CD4-positive, alpha-beta T cell treated with Interleukin-6 for 4 hours (primary cell): ENCODE data around the gene VAV2.

Experiments used
- DNase-seq: peaks from one replicate; pipeline ENCODE4 v3.0.0-alpha.2; 2020; ENCODE audit warnings: mixed read lengths

VAV2 gene

GRCh38 chr9:133979921-133980863 lies 11.9 kb downstream of the VAV2 start:
- no peak for DNase-seq

DNA sequence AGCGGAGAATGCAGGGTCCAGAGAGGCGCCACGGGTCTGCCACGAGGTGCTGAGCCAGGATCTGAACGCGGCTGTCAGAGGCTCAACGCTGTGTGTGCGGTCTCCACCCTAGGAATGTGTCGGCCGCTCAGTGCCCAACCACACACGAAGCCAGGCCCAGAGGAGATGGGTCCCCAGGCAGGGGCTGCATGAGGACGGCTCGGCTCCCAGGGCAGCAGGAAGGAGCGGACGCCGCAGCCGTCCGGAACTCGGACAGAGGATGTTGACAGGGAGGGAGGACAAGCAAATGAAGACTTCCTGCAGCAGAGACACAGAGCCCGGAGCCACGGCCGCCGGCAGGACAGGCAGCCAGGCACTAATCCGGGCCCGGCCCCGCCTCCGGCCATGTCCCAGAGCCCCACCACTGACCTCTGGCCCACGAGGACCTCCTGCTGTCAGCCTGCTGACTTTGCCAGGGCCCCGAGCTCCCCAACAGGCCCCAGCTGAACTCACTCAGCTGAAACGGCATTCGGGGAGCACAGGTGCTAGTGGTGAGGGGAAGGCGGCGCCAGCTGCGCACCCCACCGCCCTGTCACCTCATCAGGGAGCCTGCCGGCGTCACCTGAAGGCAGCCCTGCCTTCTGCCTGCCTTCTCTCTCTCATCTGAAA lies 12.7 kb downstream of the VAV2 start:
- no peak for DNase-seq

GRCh38 chr9:133978899-133979272 lies 13.2 kb downstream of the VAV2 start:
- no peak for DNase-seq

- no peak for DNase-seq
Measured at GRCh38 chr9:133978226-133978898, 13.8 kb downstream of the VAV2 start.

GRCh38 chr9:133977421-133978201 lies 14.5 kb downstream of the VAV2 start:
- no peak for DNase-seq

GRCh38 chr9:133976887-133977286 lies 15.2 kb downstream of the VAV2 start:
- DNase-seq = no peak

DNA sequence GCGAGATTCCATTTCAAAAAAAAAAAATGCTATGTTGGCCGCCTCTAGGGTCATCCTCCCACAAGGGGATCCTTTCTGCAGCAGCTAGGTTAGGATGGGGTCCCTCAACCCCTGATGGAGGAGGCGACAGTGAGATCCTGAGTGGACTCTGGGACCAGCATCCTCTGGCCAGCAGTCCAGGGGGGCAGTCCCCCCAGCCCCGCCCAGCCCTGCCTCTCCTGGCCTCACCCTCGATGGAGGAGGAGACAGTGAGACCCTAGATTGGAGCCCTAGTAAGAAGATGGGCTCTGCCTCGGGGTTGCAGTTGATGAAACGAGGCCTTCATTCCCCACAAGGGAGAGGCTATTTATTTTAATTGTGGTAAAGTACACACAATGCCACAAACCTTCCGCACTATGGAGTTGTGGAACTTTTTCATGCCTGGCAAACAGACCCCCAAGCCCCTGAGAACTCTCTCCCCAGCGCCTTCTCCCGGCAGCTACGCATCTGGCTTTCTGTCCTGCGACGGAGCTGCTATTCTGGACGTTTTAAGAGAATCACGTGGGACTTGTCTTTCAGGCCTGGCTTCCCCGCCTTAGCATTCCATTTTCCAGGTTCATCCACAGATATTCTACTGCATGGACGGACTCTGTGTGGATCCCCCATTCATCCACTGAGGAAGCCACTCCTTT lies 15.8 kb downstream of the VAV2 start:
- no peak for DNase-seq

GRCh38 chr9:133975511-133975910 lies 16.6 kb downstream of the VAV2 start:
- no peak for DNase-seq

GRCh38 chr9:133974631-133975341 lies 17.3 kb downstream of the VAV2 start:
- DNase-seq = no peak

DNA sequence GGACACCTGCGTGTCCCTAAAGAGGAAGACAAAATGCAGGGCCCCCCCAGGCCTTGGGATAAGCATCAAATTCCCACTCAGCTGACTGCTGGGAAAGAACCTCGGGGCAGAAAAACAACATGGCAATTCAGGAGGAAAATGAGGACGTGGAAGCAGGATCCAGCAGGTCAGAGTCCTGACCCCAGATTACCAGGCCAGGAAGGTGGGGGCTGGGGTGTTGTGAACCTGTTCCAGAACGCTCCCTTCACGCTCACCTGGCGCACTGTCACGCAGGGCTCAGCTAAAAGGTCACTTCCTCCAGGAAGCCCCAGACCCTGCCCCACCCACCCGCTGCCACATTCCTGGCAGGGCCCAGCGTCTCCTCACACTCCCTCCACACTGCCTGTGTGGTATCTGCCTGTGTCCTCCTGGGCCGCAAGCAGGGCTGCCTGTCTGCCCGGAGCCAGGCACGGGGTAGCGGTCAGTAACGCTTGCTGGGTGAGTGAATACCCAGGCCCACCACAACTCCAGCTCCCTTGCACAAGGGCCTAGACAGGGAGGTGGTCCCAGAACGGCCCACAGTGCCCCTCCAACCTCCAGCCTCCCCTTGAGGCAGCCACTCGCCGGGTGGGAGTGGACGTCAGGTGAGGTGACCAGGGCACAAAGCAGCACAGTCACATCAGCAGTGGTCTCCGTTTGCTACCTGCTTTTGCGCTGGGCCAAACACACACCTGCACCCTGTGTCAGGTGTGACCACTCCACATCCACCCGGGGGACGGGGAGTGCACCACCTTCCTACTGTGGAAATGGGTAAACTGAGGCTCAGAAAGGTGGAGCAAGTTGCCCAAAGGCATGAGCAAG lies 18.1 kb downstream of the VAV2 start:
- DNase-seq = no peak

GRCh38 chr9:133973111-133973790 lies 18.9 kb downstream of the VAV2 start:
- DNase-seq = no peak

GRCh38 chr9:133971981-133972941 lies 19.9 kb downstream of the VAV2 start:
- DNase-seq = no peak

DNA sequence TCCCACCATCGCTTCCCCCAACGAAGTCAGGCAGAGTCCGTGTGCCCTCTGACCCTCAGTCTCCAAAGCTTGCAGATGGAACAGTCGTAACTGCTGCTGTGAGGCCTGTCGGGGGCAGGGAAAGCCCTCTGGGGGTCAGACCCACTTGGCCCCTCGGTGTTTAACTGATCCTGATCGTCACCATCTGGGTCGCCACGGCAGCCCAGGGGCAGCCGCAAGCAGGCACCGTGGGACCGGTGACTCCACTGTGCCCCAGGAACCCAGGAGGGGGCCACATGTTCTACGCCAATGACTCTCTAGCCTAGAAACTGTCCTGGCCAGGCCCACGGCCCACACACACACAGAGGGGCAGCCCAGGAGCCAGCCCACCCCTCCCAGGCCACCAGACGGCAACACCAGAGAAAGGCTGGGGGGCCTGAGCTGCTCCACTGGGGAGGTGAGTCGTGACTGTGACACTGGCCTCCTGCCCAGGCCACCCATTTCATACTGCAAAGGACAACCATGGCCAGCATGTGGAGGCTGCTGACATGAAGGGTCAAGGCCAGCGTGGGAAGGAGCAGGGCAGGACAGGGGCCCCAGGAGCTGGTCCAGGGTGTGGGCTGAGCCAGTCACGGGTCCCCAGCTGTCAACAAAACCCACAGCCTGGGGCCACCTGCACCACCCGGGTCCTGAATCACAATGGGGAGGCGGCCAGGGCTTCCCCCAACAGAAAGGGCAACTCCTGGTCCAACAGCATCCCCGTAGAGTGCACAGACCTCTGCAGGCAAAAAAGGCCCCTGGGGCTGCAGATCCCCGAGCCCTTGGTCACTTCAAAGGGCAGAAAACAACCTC lies 20.8 kb downstream of the VAV2 start:
- DNase-seq = no peak

DNA sequence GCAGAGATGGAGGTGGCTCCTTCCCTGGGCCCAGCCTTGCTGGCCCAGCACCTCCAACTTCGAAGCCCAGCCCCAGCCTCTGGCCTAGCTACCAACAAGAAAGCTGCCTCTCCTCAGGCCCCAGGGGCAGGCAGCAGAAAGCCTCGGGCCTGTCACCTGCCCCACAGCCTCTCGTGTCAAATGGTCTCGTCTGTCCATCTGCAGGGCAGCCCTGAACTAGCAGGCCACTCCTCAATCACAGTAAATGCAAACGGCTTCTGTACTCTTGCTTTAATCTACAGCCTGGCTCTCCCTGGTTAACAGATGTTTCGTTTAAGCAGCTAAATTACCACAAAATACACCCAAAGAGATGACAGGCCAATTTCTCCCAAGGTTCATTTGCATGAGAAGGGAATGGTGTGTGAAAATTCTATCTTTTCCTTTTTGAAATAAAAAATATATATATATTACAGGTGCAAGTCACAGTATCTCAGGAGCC lies 21.5 kb downstream of the VAV2 start:
- no peak for DNase-seq

DNA sequence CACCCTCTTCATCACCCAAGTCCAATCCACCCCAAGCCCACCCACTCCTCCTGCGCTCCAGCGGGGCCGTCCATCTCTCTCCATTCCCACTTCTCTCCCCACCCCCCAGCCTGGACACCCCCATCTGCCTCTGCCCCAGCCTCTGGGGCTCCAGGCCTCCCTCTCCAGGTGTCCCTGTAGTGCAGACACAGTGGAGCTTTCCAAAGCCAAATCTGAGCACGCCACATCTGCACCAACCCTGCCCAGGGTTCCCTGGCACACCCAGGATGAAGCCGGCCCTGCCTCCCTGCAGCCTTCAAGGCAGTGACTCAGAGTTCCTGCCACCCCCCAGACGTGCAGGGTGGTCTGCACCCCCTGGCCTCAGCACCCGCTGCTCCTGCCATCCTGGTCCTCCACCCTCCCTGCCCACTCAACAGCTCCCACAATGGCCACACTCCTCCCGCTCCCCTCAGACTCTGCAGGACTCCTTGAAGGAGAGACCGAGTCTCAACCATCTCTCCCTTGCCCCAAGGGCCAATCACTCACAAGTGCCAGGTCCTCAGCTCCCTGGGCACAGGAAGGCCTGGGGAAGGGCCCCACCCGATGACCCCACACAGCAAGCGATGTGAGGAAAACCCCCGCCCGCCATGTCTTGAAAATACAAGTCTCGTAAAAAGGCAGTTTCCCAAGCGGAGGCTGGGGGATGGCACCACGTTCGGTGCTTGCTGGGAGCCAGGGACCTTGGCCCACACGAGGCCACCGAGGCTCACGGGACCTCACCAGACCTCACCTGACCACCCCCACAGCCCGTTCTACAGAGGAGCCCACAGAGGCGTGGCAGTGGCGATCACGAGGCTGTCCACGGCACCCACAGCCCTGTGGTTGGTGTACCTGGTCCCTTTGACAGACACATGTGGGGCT lies 22.2 kb downstream of the VAV2 start:
- no peak for DNase-seq

DNA sequence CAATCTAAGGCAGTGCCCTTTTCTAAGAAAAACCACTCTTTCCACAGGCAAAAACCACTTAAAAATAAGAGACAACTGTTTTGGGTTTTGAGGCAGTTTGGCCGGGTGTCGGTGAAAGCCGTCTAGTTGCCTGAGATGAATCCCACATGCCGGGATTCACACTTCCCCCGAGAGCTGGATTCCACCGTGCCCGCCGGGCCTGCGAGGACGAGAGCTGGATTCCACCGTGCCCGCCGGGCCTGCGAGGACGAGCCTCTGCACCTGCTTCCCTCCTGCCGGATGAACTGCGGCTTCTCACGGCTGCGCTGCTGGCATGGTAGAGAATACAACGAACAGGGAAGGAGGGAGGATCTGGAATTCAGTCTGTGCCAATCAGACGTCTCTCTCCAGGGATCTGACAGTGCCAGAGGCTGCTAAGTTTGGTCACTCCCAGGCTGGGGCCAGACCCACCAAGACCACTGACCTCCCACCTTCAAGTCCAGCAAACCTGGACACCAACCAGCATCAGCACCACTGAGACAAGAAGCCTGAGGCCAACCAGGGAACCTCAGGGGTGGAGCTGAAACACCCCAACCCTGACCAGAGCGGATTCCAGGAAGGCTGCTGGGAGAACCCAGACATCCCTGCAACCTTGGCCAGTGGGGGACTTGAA lies 23.0 kb downstream of the VAV2 start:
- DNase-seq = no peak
